Hematopoietic multipotent progenitor cell treated with erythropoietin and hydrocortisone succinate and interleukin-3 and kit ligand, for 4 days (in vitro differentiated cells): ENCODE measurements around the gene UBTD1.

Experiments used
- DNase-seq: peaks from one replicate; pipeline ENCODE4 v3.0.0-alpha.2; 2015

The UBTD1 gene

DNA sequence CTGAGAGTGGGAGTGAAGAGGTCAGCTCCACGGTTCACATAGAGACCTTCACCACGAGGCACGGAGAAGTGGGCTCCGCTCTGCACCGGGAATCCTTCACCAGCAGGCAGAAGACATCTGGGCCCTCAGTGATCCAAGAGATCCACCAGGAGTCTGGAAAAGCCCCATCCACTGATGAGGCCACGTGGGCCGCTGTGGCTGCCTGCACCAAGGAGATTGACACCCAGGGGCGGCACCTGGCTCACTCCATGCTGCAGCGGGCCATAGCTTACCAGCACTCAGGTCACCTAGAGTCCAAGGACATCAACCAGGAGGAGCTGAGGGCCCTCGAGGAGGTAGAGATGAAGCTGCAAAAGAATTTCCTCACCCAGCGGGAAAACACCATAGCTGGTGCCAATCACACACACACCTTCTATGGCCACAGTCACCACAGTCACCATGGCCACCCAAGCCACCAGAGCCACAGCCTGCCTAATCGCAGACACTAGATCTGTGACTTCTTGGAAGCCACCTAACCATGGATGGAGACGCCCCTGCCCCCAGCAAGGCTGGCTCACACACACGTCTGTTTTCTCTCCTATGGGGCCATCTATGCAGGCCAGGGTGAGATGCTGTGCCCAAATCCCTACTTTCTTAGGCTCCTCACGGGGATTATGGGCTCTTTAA, 91.5 kb downstream of the UBTD1 start:
- DNase-seq: peak; percentile 15

DNA sequence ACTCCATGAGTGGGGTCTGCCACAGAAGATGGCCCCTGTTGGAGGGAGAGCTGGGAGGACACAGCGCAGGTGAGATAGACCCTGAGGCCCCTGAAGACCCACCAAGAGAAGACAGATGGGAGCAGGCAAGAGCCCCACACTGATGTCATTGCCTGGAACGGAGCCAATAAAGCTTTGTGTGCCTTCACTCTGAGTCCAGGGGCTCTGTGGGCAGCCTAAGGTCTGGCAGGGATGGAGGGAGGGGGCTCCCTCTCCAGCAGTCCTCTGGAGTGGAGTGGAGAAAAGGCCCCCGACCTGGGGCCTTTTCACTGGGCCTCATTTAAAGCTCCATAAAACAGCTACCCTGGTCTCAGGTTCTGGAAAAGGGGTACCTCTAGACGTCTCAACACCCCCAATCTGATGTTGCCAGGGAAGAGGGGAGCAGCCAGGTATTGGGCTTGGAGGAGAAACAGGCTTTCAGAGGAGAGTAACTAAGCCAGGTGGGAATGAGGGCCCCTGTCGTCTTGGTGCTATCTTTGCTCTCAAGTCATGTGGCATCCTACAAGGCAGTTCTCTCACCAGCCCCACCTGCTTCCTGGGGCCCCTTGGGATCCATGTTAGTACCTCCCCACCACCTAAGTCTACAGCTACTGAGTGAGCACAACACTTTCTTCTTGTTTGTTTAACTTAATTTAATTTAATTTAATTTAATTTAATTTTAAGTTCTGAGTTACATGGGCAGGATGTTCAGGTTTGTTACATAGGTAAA, 92.2 kb downstream of the UBTD1 start:
- DNase-seq: peak; percentile 21

DNA sequence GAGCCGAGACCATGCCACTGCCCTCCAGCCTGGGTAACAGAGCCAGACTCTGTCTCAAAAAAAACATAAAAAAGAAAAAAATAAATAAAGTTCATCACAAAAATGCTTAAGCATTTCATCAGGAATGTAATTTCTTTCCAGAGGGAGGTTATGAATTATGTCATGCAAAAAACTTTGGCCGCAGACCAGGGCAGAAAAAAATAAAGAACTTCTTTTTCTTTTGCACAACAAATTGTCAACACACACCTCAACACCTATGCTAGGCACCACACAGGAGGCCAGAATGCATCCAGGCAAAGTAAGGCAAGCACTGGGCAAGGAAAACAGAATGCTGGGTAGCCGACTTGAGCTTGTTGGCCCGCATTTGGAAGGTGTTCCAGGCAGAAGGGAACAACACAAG, 94.7 kb downstream of the UBTD1 start:
- no peak for DNase-seq

DNA sequence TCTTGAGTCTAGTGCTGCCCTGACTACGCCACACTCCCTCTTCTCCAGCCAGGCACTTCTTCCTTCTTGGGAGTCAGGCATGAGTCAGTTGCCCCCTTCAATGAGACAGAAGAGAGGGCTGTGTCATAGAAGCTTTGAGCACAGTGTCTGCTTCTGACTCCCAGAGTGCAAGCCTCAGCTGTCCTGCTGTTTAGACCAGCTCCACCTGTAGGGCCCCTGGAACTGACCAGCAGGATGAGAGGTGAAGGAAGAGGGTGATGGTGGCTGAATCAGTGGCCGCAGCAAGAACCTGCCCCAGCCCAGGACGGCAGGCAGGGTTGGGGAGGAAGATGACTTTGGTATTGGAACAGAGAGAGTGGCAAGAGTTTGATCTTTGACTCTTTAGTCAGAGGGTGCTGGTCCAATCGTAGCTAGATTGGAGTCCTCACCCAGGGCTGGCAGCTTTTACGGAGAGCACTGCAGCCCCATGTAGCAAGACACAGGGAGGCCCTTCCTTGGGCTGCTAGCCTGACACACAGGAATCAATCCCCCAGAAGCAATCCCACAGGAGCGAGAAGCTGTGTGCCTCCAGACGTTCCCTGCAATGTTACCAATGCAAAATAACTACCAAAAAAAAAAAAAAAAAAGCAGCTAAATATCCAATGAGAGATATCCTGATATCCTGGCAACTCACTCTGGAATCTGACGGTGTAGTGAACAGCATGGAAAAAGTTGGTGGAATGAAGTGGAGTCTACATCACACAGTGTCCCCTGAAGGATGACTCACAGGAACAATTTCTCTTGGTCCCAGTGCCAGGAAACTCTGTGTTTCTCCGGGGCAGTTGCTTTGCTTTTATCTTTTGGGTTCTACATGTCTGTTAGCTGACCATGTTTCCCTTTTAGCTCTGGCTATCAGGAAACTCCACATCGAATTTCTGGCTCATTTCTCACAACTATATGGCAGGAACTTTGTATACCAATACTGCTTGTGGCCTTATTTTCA, 97.7 kb downstream of the UBTD1 start:
- peak; percentile 67 for DNase-seq

DNA sequence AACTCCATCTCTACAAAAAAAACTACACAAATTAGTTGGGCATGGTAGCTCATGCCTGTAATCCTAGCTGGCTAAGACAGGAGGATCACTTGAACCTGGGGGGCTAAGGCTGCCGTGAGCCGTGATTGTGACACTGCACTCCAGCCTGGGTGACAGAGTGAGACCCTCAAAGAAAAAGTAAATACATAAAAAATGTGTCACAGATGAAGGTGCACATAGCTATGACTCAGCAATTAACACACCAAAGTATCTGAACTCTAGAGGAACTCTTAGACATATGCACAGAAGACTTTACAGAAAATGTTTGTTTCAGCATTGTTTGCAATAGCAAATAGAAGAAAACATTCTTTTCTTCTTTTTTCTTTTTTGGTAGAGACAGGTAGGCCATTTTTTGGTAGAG, 99.1 kb downstream of the UBTD1 start:
- DNase-seq: peak; percentile 20

DNA sequence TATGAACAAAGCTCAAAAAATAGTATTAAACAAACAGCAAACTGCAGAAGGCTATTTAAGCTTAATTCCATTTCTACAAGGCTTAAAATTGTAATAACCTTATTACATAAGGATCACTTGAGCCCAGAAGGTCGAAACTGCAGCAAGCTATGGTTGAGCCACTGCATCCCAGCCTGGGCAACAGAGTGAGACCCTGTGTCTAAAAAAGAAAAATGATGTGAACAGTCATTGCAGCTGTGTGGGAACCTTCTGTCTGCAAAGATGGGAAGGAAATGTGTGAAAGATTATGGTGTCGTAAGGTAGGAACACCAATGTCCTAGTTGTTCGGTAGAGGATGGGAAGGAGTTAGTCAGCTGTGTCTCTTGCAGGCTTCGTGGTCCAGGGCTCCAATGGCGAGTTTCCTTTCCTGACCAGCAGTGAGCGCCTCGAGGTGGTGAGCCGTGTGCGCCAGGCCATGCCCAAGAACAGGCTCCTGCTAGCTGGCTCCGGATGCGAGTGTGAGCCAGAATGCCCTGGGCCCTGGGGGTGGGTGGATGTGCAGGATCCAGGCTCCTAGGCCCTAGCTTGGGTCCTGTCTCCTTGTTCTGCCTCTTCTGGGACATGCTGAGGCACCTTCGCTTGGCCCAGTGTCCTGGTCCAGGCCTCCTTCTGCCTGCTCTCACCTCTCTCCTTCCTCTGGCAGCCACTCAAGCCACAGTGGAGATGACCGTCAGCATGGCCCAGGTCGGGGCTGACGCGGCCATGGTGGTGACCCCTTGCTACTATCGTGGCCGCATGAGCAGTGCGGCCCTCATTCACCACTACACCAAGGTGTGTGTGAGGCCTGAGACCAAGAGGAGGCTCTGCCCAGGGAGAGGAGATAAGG, 99.9 kb downstream of the UBTD1 start:
- no peak for DNase-seq

DNA sequence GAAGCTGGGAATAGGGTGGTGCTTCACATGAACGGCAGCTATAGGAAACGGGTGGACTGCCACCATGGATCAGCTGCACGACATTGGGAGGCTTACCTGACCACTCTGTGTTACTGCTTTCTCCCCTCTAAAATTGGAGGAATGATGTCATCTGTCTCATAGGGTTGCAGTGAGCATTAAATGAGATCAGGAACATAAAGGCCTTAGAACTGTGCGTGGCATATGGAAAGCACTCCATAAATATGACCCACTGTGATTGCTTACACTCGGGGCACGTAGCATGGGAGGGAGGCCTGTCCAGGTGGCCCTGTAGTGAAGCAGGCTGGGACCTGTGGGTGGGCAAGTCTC, 100.5 kb downstream of the UBTD1 start:
- DNase-seq: no peak

DNA sequence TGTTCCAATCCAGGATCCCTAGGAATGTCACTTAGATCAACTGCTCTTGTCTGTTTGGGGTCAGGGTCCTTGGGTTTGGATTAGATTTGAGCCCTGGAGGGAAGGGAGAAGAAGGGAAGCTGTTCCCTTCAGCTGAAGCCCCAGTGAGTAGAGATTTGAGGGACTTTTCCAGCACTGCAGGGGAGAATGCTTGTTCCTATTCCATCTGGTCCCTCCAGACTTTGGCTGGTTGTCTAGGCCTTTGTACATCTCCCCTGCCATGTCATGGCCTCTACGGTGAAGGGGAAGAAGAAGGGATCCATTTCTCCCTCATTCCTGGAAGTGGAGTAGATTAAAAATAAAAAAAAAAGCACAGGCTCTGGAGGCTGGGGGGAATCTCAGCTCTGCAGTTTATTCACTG, 101.9 kb downstream of the UBTD1 start:
- DNase-seq: no peak

DNA sequence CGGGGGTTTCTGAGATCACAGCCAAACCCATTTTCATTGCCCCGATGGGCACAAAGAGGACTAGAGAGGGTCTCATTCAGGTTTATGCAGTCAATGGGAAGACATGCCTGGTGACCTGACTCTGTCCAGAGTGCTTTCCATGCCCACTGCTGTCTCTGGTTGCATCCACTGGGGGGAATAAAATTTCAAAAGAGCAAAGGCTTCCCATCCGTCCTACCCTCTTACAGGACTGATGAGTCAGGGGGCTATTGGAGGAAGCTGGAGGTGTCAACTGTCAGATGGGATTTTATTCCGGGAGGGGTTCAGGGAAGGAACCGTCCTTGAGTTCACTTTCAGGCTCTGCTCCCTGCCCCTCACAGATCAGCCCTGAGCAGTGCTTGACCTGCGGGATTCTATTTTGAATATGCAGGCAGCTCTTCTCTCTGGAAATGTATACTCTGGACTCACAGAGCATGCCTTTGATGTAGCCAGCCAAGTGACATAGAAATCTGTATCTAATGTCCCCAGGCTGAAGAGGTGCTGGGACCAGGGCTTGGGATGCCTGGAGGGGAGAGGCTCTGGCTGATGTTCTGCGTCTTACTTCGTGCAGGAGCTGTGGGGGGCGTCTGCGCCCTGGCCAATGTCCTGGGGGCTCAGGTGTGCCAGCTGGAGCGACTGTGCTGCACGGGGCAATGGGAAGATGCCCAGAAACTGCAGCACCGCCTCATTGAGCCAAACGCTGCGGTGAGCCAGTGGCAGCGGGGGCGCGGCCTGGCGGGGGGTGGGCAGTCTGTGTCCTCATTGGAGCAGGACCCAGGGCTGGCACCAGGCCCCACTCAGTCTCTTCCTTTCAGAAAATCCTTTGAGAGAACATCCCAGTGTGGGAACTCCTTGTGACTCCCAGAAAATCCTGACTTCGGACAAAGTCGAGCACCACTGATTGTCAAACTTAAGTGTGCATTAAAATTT, 102.8 kb downstream of the UBTD1 start:
- no peak for DNase-seq

DNA sequence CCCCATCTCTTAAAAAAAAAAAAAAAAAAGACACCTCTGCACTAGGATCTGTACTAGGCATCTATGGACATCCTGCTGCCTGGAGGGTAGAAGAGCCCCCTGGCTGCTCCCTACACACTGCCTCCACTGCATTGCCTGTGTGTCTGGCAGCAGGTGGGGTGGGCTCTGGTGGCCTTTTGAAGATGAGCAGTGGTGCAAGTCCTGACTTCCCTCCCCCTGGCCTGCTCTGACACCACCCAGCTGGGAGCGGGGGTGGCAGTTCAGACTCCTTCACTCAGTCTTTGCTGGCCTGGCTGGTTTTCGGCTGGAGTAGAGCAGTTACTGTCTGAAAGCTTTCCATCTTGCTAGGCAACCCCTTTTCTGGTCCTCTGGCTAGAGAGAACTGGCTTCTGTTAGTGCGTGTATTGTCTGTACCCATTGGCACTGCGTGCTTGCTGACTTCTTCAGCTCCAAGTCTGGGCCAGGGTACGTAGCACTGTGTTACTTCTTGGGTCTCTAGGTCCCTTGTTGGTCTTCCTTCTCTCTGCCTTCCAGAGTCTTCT, 108.4 kb downstream of the UBTD1 start:
- no peak for DNase-seq

DNA sequence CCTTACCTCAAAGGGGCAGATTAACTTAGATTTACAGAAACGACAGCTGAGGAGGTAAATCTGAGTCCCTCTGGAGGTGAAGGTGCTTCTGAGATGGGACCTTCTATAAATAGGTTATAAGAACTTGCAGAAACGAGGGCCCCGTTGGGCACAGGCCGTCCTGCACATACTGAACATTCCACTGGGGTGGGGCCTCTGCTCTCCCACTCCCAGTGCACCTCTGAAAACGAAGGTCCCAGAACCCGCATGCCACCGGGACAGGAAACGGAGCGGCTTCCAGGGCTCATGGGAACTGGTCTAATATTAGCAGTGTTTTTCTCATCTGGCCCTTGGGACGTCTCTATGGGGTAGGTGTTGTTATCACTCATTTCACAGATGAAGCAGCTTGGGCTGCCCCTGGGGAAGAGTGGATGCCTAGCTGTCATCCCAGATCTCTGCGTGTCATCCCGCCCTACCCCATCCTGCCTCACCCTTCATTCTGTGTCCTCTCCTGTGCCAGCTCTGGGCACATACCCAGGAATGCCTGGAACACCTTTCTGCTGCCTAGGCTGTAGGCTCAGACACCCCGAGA, 110.4 kb downstream of the UBTD1 start:
- no peak for DNase-seq

DNA sequence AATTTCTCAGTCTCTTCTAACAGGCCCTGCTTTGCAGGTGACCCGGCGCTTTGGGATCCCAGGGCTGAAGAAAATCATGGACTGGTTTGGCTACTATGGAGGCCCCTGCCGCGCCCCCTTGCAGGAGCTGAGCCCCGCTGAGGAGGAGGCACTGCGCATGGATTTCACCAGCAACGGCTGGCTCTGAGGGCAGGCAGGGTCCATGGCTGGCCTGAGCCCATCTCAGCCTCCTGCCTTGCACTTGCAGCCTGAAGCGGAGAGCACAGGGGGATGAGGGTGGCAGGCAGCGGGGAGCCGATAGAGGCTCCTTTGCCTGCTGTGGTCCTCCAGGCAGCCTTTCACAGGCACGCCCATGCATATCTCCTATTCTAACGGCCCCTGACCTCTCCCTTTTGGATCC, 112.7 kb downstream of the UBTD1 start:
- no peak for DNase-seq

DNA sequence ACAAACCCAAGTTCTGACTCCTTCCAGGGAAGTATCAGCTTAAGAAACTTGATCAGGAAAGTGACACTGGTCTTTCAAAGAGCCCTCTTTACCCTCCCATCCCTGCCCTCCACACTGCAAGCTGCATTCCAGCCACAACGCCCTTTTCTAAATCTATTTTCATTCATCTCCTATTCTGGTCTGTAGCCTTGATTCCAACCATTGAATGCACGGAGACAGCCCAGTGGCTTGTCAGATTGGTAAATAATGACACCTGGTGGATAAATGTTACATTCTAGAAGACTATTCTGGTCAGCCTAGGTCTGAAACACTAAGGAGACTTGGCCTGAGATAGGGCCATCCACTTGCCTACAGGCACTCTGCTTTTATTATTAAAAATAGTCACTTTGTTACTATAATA, 113.7 kb downstream of the UBTD1 start:
- DNase-seq: peak; percentile 64

DNA sequence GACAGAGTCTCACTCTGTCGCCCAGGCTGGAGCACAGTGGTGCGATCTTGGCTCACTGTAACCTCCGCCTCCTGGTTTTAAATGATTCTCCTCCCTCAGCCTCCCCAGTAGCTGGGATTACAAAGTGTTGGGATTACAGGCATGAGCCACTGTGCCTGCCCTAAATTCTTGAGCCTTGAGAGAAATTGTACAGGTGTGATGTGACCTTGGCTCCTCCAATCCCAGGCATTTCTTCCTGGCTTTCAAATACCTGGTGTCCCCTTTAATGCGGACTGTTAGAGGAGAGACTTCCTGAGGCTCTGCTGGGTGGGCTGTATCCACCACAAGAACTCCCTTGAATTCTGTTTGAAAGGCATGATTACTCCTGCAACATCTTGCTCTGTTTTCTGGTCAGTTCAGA, 119.6 kb downstream of the UBTD1 start:
- no peak for DNase-seq

DNA sequence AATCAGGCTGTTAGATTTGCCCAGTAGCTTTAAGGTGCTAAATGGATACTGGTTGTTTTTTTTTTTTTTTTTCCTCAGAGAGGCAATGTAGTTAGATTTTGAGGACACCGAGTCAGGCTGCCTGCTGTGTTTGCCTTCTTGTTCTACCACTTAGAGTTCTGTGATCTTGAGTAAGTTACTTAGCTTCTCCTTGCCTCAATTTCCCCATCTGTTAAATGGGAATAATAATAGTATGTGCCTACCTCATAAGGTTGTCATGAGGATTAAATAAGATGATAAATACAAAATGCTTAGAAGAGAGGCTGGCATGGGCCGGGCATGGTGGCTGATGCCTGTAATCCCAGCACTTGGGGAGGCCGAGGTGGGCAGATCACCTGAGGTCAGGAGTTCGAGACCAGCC, 120.0 kb downstream of the UBTD1 start:
- DNase-seq: no peak
